ES-I3 (cell line): ENCODE measurements around the gene CDAN1.
"Not testable (repeated sequence)": the region's sequence is repeated elsewhere in the genome, so short reads cannot be mapped to it uniquely, and the experiment has no call there.

Experiments used
- H3K36me3 ChIP-seq: 2 replicates; pipeline ENCODE4 v1.6.1; 2013; ENCODE audit warnings: mild to moderate bottlenecking, low read length, control low read depth, moderate library complexity; ENCODE audit not compliant: insufficient read depth
- H3K4me1 ChIP-seq: 2 replicates; pipeline ENCODE4 v1.6.1; 2013; ENCODE audit warnings: mild to moderate bottlenecking, control low read depth, low read length; ENCODE audit not compliant: insufficient read depth
- H3K9ac ChIP-seq: 2 replicates; pipeline ENCODE4 v1.6.1; 2013; ENCODE audit warnings: low read depth, mild to moderate bottlenecking, low read length, moderate library complexity
- H3K9me3 ChIP-seq: 2 replicates; pipeline ENCODE4 v1.6.1; 2013; ENCODE audit warnings: mild to moderate bottlenecking, low read length, moderate library complexity; ENCODE audit not compliant: control insufficient read depth, insufficient read depth

Gene CDAN1

DNA sequence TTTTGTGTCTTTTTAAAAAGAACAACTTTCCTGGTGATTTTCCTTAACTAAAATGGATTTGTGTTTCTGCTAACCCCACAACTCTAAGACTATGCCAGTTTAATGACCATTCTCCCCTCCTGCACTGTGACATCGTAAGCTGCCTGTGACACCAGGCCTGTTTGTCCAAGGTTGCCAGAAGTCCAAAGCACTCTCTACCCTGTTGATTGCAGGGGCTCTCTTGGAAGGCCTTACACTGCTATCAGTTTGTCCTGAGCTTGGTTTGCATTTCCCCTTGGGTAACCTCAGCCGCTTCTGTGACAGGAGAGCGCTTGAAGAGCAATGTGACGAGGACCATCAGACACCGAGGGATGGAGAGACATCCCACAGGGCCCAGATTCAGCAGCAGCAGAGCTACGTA lies 55.8 kb downstream of the CDAN1 start:
- no peak overlapping the region for H3K9ac ChIP-seq
- H3K36me3 ChIP-seq, result 0 out of 2 replicates have a peak, but pooled peaks cover 3% of the 10 kb centered on the region
- H3K4me1 ChIP-seq, result no peaks in the 10 kb centered on the region
- H3K9me3 ChIP-seq, result no peaks in the 10 kb centered on the region

DNA sequence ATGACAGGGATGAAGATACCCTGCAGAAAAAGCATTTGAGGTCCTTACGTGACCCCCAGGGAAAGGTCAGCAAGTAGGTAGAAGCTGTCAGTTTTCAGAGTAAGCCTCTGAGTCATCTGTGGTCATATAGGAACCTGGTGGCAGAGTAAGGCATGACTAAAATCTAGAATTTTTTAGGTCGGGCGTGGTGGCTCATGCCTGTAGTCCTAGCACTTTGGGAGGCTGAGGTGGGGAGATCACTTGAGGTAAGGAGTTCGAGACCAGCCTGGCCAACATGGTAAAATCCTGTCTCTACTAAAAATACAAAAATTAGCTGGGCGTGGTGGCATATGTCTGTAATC lies 56.8 kb downstream of the CDAN1 start:
- not testable (repeated sequence) for H3K4me1 ChIP-seq, H3K9me3 ChIP-seq, H3K9ac ChIP-seq, H3K36me3 ChIP-seq

DNA sequence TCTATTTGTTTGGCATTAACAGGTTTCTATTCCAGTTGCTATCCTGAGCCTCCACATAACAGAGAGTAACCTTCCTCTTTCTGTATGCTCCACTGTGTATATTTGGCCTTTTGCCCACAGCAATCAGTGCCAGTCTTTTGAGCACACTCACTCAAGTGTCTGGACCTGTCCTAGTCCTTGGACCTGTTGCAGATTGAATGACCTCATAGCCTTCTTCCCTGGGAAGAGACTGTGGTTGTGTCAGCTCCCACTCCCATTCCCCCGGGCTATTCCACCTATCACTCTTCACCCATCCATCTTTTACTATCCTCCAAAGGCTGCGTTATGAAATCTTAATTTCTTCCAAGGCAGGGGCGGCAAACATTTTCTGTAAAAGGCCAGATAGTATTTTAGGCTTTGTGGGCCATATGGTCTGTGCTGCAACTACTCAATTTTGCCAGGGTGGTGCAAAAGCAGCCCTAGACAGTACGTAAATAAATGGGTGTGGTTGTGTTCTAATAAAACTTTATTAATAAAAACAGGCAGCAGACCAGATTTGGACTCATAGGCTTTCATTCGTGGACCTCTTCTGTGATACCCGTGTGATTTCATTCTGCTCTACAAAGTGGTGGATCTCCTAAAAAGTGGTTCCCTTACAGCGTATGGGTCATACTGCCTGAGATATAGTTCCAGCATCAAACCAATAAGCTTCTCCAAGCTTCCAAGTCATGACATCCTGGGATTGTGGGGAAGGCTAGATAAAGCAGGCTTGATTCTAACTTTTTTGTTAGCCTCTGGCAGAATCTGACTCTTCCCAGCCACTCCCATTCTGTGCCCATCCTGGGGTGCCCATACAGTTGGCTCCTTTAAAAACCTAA lies 57.4 kb downstream of the CDAN1 start:
- Histone ChIP-seq H3K9me3 (no peaks in the 10 kb centered on the region), H3K36me3 (0 out of 2 replicates have a peak, but pooled peaks cover 3% of the 10 kb centered on the region), H3K9ac (no peak overlapping the region)

GRCh38 chr15:42675021-42675420 lies 61.9 kb downstream of the CDAN1 start:
- H3K4me1 ChIP-seq, result 0 out of 2 replicates have a peak, but pooled peaks cover 6% of the 10 kb centered on the region
- H3K9me3 ChIP-seq, result no peaks in the 10 kb centered on the region
- H3K36me3 ChIP-seq, result no peaks in the 10 kb centered on the region
- no peak overlapping the region for H3K9ac ChIP-seq

More for the DNA sequence above, 57.4 kb downstream of the CDAN1 start:
- H3K4me1 ChIP-seq, result no peaks in the 10 kb centered on the region

DNA sequence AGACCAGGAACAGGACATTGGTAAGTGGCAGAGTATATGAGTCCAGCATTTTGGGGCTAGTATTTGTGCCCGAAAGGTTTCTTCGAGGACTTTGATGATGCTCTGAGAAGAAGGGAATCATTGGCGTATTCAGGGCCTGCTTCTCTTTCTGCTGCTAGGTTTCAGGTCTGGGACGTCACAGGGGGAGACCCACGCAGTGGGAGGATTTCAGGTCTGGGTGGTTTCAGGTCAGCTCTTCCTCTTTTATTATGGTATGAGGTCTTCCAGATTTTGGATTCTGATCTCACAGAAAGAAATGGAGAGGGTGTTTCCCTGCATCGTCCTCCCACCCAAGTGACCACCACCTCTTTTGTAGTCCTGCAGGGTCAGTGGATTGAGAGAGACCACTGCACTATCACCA lies 62.5 kb downstream of the CDAN1 start:
- 0 out of 2 replicates have a peak, but pooled peaks cover 6% of the 10 kb centered on the region for H3K4me1 ChIP-seq
- H3K9ac ChIP-seq, result no peak overlapping the region
- no peaks in the 10 kb centered on the region for H3K36me3 ChIP-seq
- H3K9me3 ChIP-seq, result no peaks in the 10 kb centered on the region
